Left cardiac atrium (tissue), 4 donors: ENCODE results near the gene USP51. TPM values are rescaled to one million over a fixed set of nuclear protein-coding genes. Genes with fewer than 3 reads are reported as not detected.
"Not testable (repeated sequence)": the region's sequence is repeated elsewhere in the genome, so short reads cannot be mapped to it uniquely, and the experiment has no call there.

ENCODE experiments used
- ATAC-seq, 2 donors: fragments of 200-7000 bp; cut with Tn5 transposase; one replicate each; pipeline ENCODE4 v1.9.1; 2020; ENCODE audit warnings: mild to moderate bottlenecking in 2 of 2, moderate library complexity in 2 of 2
- DNase-seq: peaks from one replicate; pipeline ENCODE4 v3.0.0-alpha.2; 2020
- intact Hi-C, 2 donors: fragments of 100-400 bp; cut with DNase I; formaldehyde crosslinking; loops; one replicate each; pipeline versions ENCODE4 v1.14.1 to v1.15.1; 2022 to 2023
- microRNA-seq, 2 donors: library from miRNA; unstranded; fragments of <30 nt; microRNA quantifications; one replicate each; pipeline ENCODE4 v1.2.0, GENCODE V29; 2020
- total RNA-seq, 2 donors: library from RNA; stranded (reverse); fragmentation: NEBNext Ultra II Directional; extraction: Animal tissue kit (Norgen Biotek cat#: 25700); gene quantifications; one replicate each; pipeline ENCODE4 v1.2.1, GENCODE V29; 2021
- donor health status: DM: no; HTN: yes; CAD: no.
- donor health status: DM: no; HTN: yes; CAD: no; lungs with severe emphysema.
- donor health status: DM: yes; HTN: yes; CAD: no.
- donor health status: Dilated cardiomyopathy.

The USP51 gene
- total RNA-seq, 2 donors from 2014 or later = 2.4 to 3.5 TPM

GRCh38 chrX:55480390-55481062, 9.1 kb downstream of the USP51 start:
- ATAC-seq (no peak), DNase-seq (no peak)
- intact Hi-C loops = no loop called here

DNA sequence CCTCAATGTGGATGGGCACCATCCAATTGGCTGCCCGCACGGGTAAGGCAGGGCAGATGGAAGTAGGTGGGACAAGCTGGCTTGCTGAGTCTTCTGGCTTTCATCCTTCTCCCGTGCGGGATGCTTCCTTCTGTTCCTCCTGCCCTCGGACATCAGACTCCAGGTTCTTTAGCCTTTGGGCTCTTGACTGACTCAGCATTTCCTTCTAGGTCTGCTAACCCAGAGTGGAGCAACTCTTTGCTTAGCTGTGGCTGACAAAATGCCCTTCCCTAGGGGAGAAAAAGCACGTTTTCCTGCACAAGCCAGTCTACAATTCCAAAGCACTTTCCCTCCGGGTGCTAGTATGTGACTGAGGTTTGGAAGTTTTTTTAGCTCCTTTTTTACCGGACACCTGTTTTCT, 9.7 kb downstream of the USP51 start:
- DNase-seq, intact Hi-C loops, ATAC-seq: not testable (repeated sequence)

- ATAC-seq, intact Hi-C loops, DNase-seq: not testable (repeated sequence)
These were observed 23.9 kb downstream of the USP51 start for GRCh38 chrX:55465791-55466190.

GRCh38 chrX:55465108-55465507, 24.5 kb downstream of the USP51 start:
- intact Hi-C loops, ATAC-seq, DNase-seq: not testable (repeated sequence)

DNA sequence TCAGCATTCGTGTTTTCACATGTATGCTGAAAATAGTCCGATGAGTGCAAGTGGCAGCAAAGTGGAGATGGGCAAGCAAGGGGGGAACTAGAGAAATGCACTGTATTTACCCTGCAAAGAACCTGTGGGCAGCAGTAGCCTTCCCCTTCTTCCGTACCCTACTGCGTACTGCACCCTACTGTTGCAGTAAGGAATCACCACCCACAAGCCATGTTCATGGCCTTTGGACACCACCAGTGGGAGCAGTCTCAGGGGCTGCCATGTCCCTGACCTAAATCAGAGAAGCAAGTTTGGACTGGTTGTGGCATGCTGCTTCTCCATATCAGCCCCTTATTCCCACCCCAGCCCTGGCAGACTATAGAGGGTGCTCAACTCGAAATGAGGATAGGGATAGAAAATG, 25.6 kb downstream of the USP51 start:
- ATAC-seq, intact Hi-C loops, DNase-seq: not testable (repeated sequence)

GRCh38 chrX:55459926-55460325, 29.7 kb downstream of the USP51 start:
- intact Hi-C loops = not testable (repeated sequence)

DNA sequence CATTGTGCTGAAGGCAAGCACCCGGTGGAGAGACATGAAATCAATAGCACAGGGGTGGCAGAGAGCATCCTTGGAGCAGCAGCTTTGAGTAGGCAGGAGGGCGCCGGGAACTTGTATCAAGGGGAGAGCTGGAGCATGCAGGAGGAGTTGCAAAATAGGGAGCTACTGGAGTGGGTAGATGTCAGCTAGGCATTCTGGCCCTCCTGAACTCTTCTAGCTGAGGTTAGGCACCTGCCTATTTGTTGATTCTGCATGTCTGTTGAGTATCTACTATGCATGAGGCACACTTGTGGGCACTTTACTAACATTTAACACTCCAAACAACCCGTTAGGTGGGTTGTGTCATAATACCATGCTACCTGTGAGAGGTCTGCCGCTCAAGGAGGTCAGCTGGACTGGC, 30.2 kb downstream of the USP51 start:
- DNase-seq, intact Hi-C loops, ATAC-seq: not testable (repeated sequence)

More at GRCh38 chrX:55459926-55460325, 29.7 kb downstream of the USP51 start:
- ATAC-seq = peak in 1 of 2 donors; percentile 38
- DNase-seq = not testable (repeated sequence)

DNA sequence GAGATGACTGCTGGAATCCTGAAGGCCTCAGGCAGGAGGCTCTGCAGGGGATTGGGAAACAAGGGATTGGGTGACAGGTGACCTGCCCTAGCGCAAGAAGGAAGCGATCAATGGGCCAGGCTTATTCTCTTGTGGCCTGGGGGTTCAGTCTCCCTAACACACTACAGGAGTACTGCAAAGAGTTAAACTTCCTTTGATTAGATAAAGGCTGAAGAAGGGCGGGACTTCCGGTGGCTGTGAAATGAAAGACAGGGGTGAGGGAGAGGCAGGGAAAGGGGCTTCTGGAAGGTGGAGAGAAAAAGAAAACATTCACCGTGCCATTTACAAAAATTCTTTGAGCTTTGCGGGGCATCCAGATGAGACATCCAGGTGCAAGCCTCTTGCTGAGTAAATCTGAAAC, 33.9 kb downstream of the USP51 start:
- DNase-seq, intact Hi-C loops, ATAC-seq: not testable (repeated sequence)

DNA sequence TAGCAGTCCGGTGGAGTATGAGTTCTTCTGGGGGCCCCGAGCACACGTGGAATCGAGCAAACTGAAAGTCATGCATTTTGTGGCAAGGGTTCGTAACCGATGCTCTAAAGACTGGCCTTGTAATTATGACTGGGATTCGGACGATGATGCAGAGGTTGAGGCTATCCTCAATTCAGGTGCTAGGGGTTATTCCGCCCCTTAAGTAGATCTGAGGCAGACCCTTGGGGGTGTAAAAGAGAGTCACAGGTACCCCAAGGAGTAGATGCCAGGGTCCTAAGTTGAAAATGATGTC, 36.9 kb downstream of the USP51 start:
- intact Hi-C loops = no loop called here
- ATAC-seq = peak; percentile 5 to 8
- no peak for DNase-seq

- intact Hi-C loops = no loop called here
- ATAC-seq = peak; percentile 98 to 99
- peak; percentile 89 for DNase-seq
These were observed 37.4 kb downstream of the USP51 start, which contains the start of gene MAGEH1 for GRCh38 chrX:55451990-55452832. Gene MAGEH1, plus strand, starts transcription at chrX:55452127. Its CDS starts 248 bp downstream, at chrX:55452375.

- no peak for DNase-seq
- peak; percentile 68 to 79 for ATAC-seq
- intact Hi-C loops = no loop called here
These were observed 38.0 kb downstream of the USP51 start for GRCh38 chrX:55451626-55451989.

DNA sequence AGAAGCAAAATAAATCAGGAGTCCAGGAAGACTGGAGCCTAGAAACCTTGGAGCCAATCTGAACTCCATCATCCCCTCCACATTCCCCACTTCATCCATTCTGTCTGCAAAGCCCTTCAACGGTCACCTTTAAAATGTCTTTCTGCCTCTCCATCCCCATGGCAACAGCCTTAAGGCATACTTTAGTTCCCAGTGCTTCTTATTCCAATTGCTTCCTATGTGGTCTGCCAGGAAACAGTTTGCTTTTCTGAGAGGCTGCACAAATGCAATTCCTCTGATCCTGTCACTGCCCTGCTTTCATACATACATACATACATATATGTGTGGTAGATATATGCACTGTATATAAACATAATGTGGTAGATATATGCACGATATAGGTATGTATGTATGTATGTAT, 38.5 kb downstream of the USP51 start:
- no peak for ATAC-seq
- DNase-seq = no peak
- intact Hi-C loops = no loop called here

DNA sequence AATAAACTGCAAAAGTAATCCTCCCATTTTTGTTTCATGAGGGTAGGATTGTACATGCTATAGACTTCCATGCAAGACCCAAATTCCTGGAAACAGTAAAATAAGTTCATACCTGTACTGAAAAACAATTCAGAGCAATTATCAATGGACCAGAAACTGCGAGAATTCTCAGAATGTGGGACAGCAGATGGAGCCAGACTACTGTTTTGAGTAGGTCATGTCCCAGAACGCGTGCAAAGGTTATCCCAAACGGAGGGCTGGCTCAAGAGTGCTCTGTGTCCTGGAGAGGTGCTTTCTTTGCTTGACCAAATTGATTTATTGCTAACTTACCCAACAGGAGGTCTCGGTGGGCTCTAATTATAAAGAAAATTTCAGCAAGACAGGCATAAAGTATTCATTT, 39.4 kb downstream of the USP51 start:
- ATAC-seq (no peak), DNase-seq (no peak)
- intact Hi-C loops = no loop called here

DNA sequence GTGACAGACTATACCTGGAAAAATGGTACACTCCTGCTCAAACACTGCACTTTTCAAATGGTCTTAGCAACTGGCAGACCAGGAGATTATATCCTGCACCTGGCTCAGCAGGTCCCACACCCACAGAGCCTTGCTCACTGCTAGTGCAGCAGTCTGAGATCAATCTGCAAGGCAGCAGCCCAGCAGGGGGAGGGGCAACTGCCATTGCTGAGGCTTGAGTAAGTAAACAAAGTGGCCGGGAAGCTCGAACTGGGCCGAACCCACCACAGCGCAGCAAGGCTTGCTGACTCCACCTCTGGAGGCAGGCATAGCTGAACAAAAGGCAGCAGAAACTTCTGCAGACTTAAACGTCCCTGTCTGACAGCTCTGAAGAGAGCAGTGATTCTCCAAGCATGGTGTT, 46.2 kb downstream of the USP51 start:
- ATAC-seq, intact Hi-C loops, DNase-seq: not testable (repeated sequence)

Small RNA genes lying within 50 kb of the gene (microRNA-seq; reads per million reads assigned to microRNA genes)
- gene MIR4536-1 (0 reads per million in 2 donors), gene MIR4536-2 (0 reads per million in 2 donors)

Other genes starting within 250 kb of the USP51 start
- gene PAGE3, start 224.9 kb downstream of the USP51 start, total RNA-seq = not detected
- 10 to 100 TPM; 18.8 to 25.6 TPM for gene MAGEH1, start 37.7 kb downstream of the USP51 start, total RNA-seq
- not detected for gene FOXR2, start 133.6 kb upstream of the USP51 start, total RNA-seq
- gene RRAGB, start 227.9 kb upstream of the USP51 start, total RNA-seq = 10 to 100 TPM in 1 of 2 donors, 1 to 10 TPM in 1; 9.5 to 15.8 TPM